ENCODE data around the gene RPS3. TPM values are rescaled to one million over a fixed set of nuclear protein-coding genes. Genes with fewer than 3 reads are reported as not detected.

Gene RPS3
- total RNA-seq, 1 donor from 2014 or later = 1,761 TPM

- H3K4me3 ChIP-seq = no peak overlapping the region
- TF ChIP-seq CTCF (IDR thresholded peaks at IDR 0.05) = no peak
- H3K27ac ChIP-seq = peak overlapping the region; percentile 80
- H3K36me3 ChIP-seq = peaks cover 9% of the 10 kb centered on the region
- H3K4me1 ChIP-seq = peaks cover 30% of the 10 kb centered on the region
- ATAC-seq = no peak
- no peak for DNase-seq
- no peaks in the 10 kb centered on the region for H3K27me3 ChIP-seq (ENCODE audit: low read depth)
- intact Hi-C loops (cut with DNase I) = no loop called here
- H3K9me3 ChIP-seq = no peaks in the 10 kb centered on the region
Observed at GRCh38 chr11:75420224-75421034, 21.1 kb downstream of the RPS3 start.

DNA sequence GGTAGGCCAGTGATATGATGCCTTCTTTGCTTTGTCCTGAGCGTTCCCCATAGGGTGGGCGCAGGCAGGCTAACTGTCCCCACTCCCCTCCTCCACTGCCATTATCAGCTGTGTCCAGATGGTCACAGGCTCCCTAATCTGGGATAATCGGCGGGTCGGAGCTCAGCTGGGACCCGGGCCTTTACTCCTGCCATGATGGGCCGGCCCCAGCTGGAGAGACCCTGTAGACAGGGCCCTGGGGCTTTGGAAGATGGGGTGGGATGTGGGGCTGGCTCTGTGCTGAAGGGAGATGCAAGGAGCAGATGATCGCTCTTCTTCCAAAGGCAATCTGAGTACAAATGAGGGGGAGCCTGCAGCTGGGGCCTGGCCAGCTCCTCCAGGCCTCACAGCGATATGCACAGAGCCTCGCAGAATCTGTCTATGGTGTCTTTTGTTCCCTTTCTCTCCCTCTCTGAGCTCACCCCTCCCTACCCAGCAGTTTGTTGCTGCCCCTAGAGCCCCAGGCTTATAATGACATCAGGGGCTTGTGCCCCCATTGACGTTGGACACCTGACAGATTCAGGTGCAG lies 21.8 kb downstream of the RPS3 start:
- no peak for TF ChIP-seq CTCF (IDR thresholded peaks at IDR 0.05)
- ATAC-seq (no peak), DNase-seq (no peak)
- Histone ChIP-seq H3K9me3 (no peaks in the 10 kb centered on the region), H3K4me1 (peaks cover 30% of the 10 kb centered on the region), H3K27ac (peak overlapping the region; percentile 80), H3K27me3 (ENCODE audit: low read depth) (no peaks in the 10 kb centered on the region), H3K4me3 (no peak overlapping the region), H3K36me3 (peaks cover 9% of the 10 kb centered on the region)
- intact Hi-C loops (cut with DNase I) = no loop called here

DNA sequence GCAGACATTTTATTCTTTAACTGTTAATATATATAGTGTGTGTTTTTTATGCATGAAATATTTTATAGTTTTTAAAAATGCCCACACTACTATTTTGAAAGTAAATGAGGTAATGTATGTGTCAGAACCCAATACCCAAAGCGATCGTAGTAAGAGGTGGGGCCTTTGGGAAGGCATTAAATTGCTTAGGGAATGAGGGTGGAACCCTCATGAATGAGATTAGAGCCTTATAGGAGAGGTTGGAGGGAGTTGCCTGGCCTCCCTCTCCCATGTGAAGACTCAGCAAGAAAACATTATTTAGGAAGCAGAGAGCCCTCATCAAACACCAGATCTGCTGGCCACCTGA lies 22.6 kb downstream of the RPS3 start:
- DNase-seq = no peak
- H3K36me3 ChIP-seq = peaks cover 9% of the 10 kb centered on the region
- intact Hi-C loops (cut with DNase I) = no loop called here
- H3K4me1 ChIP-seq = peaks cover 30% of the 10 kb centered on the region
- ATAC-seq = peak; percentile 39 to 63
- H3K27ac ChIP-seq = peak overlapping the region; percentile 80
- TF ChIP-seq CTCF (IDR thresholded peaks at IDR 0.05) = no peak
- no peak overlapping the region for H3K4me3 ChIP-seq
- H3K27me3 ChIP-seq (ENCODE audit: low read depth) = no peaks in the 10 kb centered on the region
- H3K9me3 ChIP-seq = no peaks in the 10 kb centered on the region

DNA sequence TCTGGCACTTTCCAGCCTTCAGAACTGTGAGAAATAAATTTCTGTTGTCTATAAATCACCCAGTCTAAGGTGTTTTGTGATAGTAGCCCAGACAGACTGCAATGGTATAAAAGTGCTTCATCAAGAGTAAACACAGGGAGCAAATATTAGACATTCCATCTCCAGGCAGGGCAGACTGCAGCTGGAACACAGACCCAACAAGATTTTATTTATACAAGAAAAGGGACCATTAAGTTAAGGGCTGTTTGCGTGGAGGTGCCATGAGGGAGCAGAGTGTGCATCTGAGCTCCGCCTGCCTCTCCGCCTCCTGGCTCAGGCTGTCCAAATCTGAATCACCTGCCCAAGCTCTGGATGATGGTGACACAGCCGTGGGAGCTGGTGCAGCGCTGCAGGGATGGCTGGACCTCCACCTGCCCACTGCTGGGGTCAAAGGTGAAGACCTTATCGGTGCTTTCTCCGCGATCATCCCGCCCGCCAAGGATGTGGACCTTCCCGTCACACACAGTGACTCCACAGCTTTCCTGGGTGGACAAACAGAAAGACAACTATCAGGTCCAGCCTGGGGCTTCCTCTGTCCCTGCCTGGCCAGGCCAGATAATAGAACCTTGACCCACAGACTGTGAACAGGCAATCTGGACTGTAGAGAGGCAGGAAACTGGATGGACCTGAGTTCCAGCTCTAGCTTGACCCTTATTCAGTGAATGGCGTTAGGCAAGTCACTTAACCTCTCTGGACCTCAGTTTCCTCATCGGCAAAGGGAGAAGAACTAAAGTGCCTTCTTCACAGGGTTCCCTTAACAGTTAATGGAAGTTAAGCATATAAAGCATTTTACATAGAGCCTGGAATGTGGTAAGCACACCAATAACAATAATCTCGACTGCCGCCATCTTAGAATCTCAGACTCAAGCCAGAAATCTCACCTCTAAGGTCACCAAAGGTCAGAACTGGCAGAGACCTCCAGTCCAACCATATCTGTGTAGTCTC lies 23.2 kb downstream of the RPS3 start:
- DNase-seq (peak; percentile 76), ATAC-seq (peak; percentile 88 to 92)
- TF ChIP-seq CTCF (IDR thresholded peaks at IDR 0.05) = no peak
- H3K27me3 ChIP-seq (ENCODE audit: low read depth) = no peaks in the 10 kb centered on the region
- peaks cover 9% of the 10 kb centered on the region for H3K36me3 ChIP-seq
- no peaks in the 10 kb centered on the region for H3K9me3 ChIP-seq
- H3K27ac ChIP-seq = peak overlapping the region; percentile 80
- intact Hi-C loops (cut with DNase I) = no loop called here
- no peak overlapping the region for H3K4me3 ChIP-seq
- peaks cover 30% of the 10 kb centered on the region for H3K4me1 ChIP-seq

DNA sequence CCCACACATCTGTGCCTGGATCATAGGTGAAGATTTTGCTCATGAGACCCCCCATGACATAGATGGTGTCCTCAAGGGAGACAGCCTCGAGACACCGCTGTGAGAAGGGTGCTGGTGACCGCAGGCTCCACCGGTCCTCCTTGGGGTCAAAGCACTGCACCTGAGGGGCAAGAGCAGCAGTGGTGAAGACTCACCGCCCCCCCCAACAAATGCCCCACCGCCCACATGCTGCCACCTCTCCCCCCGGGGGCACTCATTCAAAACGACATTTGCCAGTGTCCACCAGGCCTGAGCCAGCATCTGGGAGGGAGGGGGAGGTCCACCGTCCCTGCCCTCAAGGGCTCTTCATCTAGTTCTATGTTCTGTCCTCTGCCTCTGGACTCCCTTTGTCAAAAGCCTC lies 24.4 kb downstream of the RPS3 start:
- Histone ChIP-seq H3K27me3 (ENCODE audit: low read depth) (no peaks in the 10 kb centered on the region), H3K9me3 (no peaks in the 10 kb centered on the region), H3K4me3 (no peak overlapping the region), H3K36me3 (peaks cover 9% of the 10 kb centered on the region), H3K27ac (peak overlapping the region; percentile 27), H3K4me1 (peaks cover 28% of the 10 kb centered on the region)
- ATAC-seq (no peak), DNase-seq (no peak)
- no peak for TF ChIP-seq CTCF (IDR thresholded peaks at IDR 0.05)
- intact Hi-C loops (cut with DNase I) = no loop called here

Measured in lower lobe of right lung (tissue), 2 donors.